PC-3 (cell line): ENCODE measurements around the gene BARHL1. TPM values are rescaled to one million over a fixed set of nuclear protein-coding genes. Genes with fewer than 3 reads are reported as not detected.

ENCODE experiments used
- ATAC-seq: fragments of 200-7000 bp; cut with Tn5 transposase; 2 replicates; pipeline ENCODE4 v1.9.1; 2020; ENCODE audit warnings: mild to moderate bottlenecking, moderate library complexity
- BruUV-seq: library from RNA; stranded (reverse); fragments of 400-500 nt; replicated peaks from 2 replicates; lab custom pipeline; 2021; lab: Mats Ljungman, UMichigan
- CTCF ChIA-PET: fragments of 300-600 bp; sonication (Branson Sonifier 250); formaldehyde crosslinking; loops from one replicate; lab custom pipeline; 2022; ENCODE audit warnings: antibody characterized with exemption; lab: Charles Lee
- POLR2A ChIA-PET: fragments of 300-600 bp; sonication (Branson Sonifier 250); formaldehyde crosslinking; loops from one replicate; lab custom pipeline; 2022; ENCODE audit warnings: antibody characterized with exemption; ENCODE audit not compliant: unreplicated experiment; lab: Charles Lee
- DNase-seq: peaks from one replicate; pipeline ENCODE4 v3.0.0-alpha.2; 2015
- H2AFZ ChIP-seq: fragments of 300-600 bp; sonication (generic); 2 replicates; pipeline ENCODE4 v1.6.0; 2016; ENCODE audit warnings: antibody characterized with exemption, low read length
- H3F3A ChIP-seq: fragments of 300-600 bp; sonication (generic); one replicate; pipeline ENCODE4 v1.6.0; 2017; ENCODE audit warnings: antibody characterized with exemption, low read length, control low read depth, mild to moderate bottlenecking; ENCODE audit not compliant: unreplicated experiment
- H3K27ac ChIP-seq: fragments of 300-600 bp; sonication (generic); 2 replicates; pipeline ENCODE4 v1.5.1; 2016; ENCODE audit warnings: mild to moderate bottlenecking, low read length
- H3K27me3 ChIP-seq: fragments of 300-600 bp; sonication (generic); 2 replicates; pipeline ENCODE4 v1.6.1; 2016; ENCODE audit warnings: low read length, mixed read lengths
- H3K36me3 ChIP-seq: fragments of 300-600 bp; sonication (generic); 2 replicates; pipeline ENCODE4 v1.6.1; 2016; ENCODE audit warnings: low read depth, mixed run types, low read length, mixed read lengths
- H3K4me1 ChIP-seq: fragments of 300-600 bp; sonication (generic); 2 replicates; pipeline ENCODE4 v1.5.1; 2016; ENCODE audit warnings: low read length; ENCODE audit not compliant: insufficient read depth
- H3K4me2 ChIP-seq: fragments of 300-600 bp; sonication (generic); 2 replicates; pipeline ENCODE4 v1.6.0; 2016; ENCODE audit warnings: low read length
- H3K4me3 ChIP-seq: fragments of 300-600 bp; sonication (generic); 2 replicates; pipeline ENCODE4 v1.5.1; 2016; ENCODE audit warnings: mild to moderate bottlenecking, low read length, mixed read lengths
- H3K79me2 ChIP-seq: fragments of 300-600 bp; sonication (generic); 2 replicates; pipeline ENCODE4 v1.6.1; 2017; ENCODE audit warnings: low read length, mixed read lengths
- H3K9ac ChIP-seq: fragments of 300-600 bp; sonication (generic); 2 replicates; pipeline ENCODE4 v1.6.0; 2016; ENCODE audit warnings: mild to moderate bottlenecking, low read length
- H3K9me2 ChIP-seq: fragments of 300-600 bp; sonication (generic); replicated peaks from 2 replicates; pipeline ENCODE4 v1.6.1; 2016; ENCODE audit warnings: mixed run types, low read length, mixed read lengths
- H3K9me3 ChIP-seq: fragments of 300-600 bp; sonication (generic); 2 replicates; pipeline ENCODE4 v1.6.1; 2016; ENCODE audit warnings: low read length, mixed read lengths
- H4K20me1 ChIP-seq: fragments of 300-600 bp; sonication (generic); 2 replicates; pipeline ENCODE4 v1.6.1; 2016; ENCODE audit warnings: low read length, mixed read lengths
- CTCF ChIP-seq: fragments of 300-600 bp; sonication (generic); conservative IDR thresholded peaks from 2 replicates; pipeline ENCODE4 v1.5.1; 2017; ENCODE audit warnings: antibody characterized with exemption, low read depth, mild to moderate bottlenecking, low read length
- EZH2 ChIP-seq: fragments of 300-600 bp; sonication (generic); IDR thresholded peaks from one replicate; pipeline ENCODE4 v1.6.1; 2017; ENCODE audit warnings: antibody characterized with exemption, mild to moderate bottlenecking, low read length; ENCODE audit not compliant: unreplicated experiment
- EZH2phosphoT487 ChIP-seq: fragments of 300-600 bp; sonication (generic); IDR thresholded peaks from 2 replicates; pipeline ENCODE4 v1.6.1; 2018; ENCODE audit warnings: mild to moderate bottlenecking, antibody characterized with exemption, low read length, borderline replicate concordance
- intact Hi-C: fragments of 100-400 bp; cut with micrococcal nuclease; formaldehyde crosslinking; loops from 2 replicates; pipeline ENCODE4 v1.9.0; 2023
- total RNA-seq: library from RNA; depleted of rRNA; stranded (reverse); fragments of >200 nt; gene quantifications from 2 replicates; pipeline ENCODE4 v1.2.3, GENCODE V29; 2014

BARHL1 gene
- total RNA-seq, 1 experiment from 2014 or later, result not detected

- no peaks in the 10 kb centered on the region for H3K9me2 ChIP-seq
- no peaks in the 10 kb centered on the region for H3K4me1 ChIP-seq
- H3K79me2 ChIP-seq, result no peaks in the 10 kb centered on the region
- no peaks in the 10 kb centered on the region; the same call in 1 of the 2 replicates for H3K36me3 ChIP-seq
- DNase-seq (no peak), ATAC-seq (no peak)
- no peaks in the 10 kb centered on the region for H3K9me3 ChIP-seq
- no peaks in the 10 kb centered on the region for H3K27me3 ChIP-seq
- no peaks in the 10 kb centered on the region for H3F3A ChIP-seq
- no peak overlapping the region for H3K9ac ChIP-seq
- intact Hi-C loops, result no loop called here
- no peak overlapping the region for H3K4me2 ChIP-seq
- no peak overlapping the region for H2AFZ ChIP-seq
- TF ChIP-seq EZH2 (no peak), EZH2phosphoT487 (no peak), CTCF (no peak)
- H4K20me1 ChIP-seq, result no peaks in the 10 kb centered on the region
- no TSS peak for BruUV-seq
- CTCF ChIA-PET, result no interaction called here
- H3K27ac ChIP-seq, result no peak overlapping the region
- POLR2A ChIA-PET, result no interaction called here
- H3K4me3 ChIP-seq, result no peak overlapping the region
Measured at GRCh38 chr9:132588501-132589147, 6.2 kb downstream of the BARHL1 start.

GRCh38 chr9:132589148-132590036, 7.0 kb downstream of the BARHL1 start:
- H4K20me1 ChIP-seq, result no peaks in the 10 kb centered on the region
- no peak overlapping the region for H3K27ac ChIP-seq
- ChIA-PET POLR2A (no interaction called here), CTCF (no interaction called here)
- no peak for DNase-seq
- H3K4me1 ChIP-seq, result no peaks in the 10 kb centered on the region
- ATAC-seq, result no peak
- no peaks in the 10 kb centered on the region for H3K9me2 ChIP-seq
- no peaks in the 10 kb centered on the region for H3K79me2 ChIP-seq
- H3K36me3 ChIP-seq, result no peaks in the 10 kb centered on the region; the same call in 1 of the 2 replicates
- no peak overlapping the region for H2AFZ ChIP-seq
- no peak overlapping the region for H3K4me2 ChIP-seq
- TF ChIP-seq EZH2 (no peak), EZH2phosphoT487 (no peak), CTCF (no peak)
- no peaks in the 10 kb centered on the region for H3K27me3 ChIP-seq
- intact Hi-C loops, result no loop called here
- no peak overlapping the region for H3K4me3 ChIP-seq
- H3K9me3 ChIP-seq, result no peaks in the 10 kb centered on the region
- H3K9ac ChIP-seq, result no peak overlapping the region
- no peaks in the 10 kb centered on the region for H3F3A ChIP-seq
- no TSS peak for BruUV-seq

GRCh38 chr9:132590037-132590317, 7.6 kb downstream of the BARHL1 start:
- TF ChIP-seq CTCF (no peak), EZH2phosphoT487 (no peak), EZH2 (no peak)
- Histone ChIP-seq H3F3A (no peaks in the 10 kb centered on the region), H4K20me1 (no peaks in the 10 kb centered on the region), H3K36me3 (no peaks in the 10 kb centered on the region; the same call in 1 of the 2 replicates), H3K4me2 (no peak overlapping the region), H3K4me3 (no peak overlapping the region), H3K4me1 (no peaks in the 10 kb centered on the region), H3K79me2 (no peaks in the 10 kb centered on the region), H3K27me3 (no peaks in the 10 kb centered on the region), H3K9ac (no peak overlapping the region), H3K9me3 (no peaks in the 10 kb centered on the region), H2AFZ (no peak overlapping the region), H3K27ac (no peak overlapping the region), H3K9me2 (no peaks in the 10 kb centered on the region)
- ChIA-PET POLR2A (no interaction called here), CTCF (no interaction called here)
- no TSS peak for BruUV-seq
- DNase-seq (no peak), ATAC-seq (no peak)
- intact Hi-C loops, result no loop called here
